H1 (cell line): ENCODE measurements around the gene NECTIN3. TPM values are rescaled to one million over a fixed set of nuclear protein-coding genes. Genes with fewer than 3 reads are reported as not detected.

Experiments
- CTCF ChIA-PET: fragments of 300-600 bp; sonication (Branson Sonifier 250); formaldehyde crosslinking; loops from one replicate; lab custom pipeline; 2021; ENCODE audit not compliant: partially characterized antibody; lab: Charles Lee
- POLR2A ChIA-PET: fragments of 300-600 bp; sonication (Branson Sonifier 250); formaldehyde crosslinking; loops from one replicate; lab custom pipeline; 2021; ENCODE audit warnings: inconsistent platforms; ENCODE audit not compliant: partially characterized antibody; lab: Charles Lee
- DNase-seq, 2 experiments: peaks; one replicate each; pipeline versions ENCODE4 v3.0.0 to v3.0.0-alpha.2; 2010 to 2022; ENCODE audit warnings: low spot score in 2 of 2, low read depth in 1 of 2, mixed read lengths in 1 of 2
- FAIRE-seq: peaks from 2 replicates; lab custom pipeline; 2011; peaks lifted over from hg19 to GRCh38; lab: Jason Lieb, UNC
- H2AFZ ChIP-seq: 2 replicates; pipeline ENCODE4 v1.8.1; 2012; ENCODE audit warnings: low read length, inconsistent platforms
- H2AK5ac ChIP-seq: 2 replicates; pipeline ENCODE4 v1.6.1; 2013; ENCODE audit warnings: low read depth, low read length
- H2BK120ac ChIP-seq: replicated peaks from 2 replicates; pipeline ENCODE3; 2013; ENCODE audit warnings: low read depth, low read length, inconsistent platforms
- H2BK12ac ChIP-seq: 2 replicates; pipeline ENCODE4 v1.6.1; 2013; ENCODE audit warnings: low read depth, low read length
- H2BK15ac ChIP-seq: 2 replicates; pipeline ENCODE4 v1.6.1; 2013; ENCODE audit warnings: low read length
- H2BK20ac ChIP-seq: 2 replicates; pipeline ENCODE4 v1.6.1; 2013; ENCODE audit warnings: low read length
- H2BK5ac ChIP-seq: 2 replicates; pipeline ENCODE4 v1.6.1; 2013; ENCODE audit warnings: low read depth, low read length
- H3K14ac ChIP-seq: 2 replicates; pipeline ENCODE4 v1.6.1; 2013; ENCODE audit warnings: inconsistent platforms; ENCODE audit not compliant: insufficient read length
- H3K18ac ChIP-seq: 2 replicates; pipeline ENCODE4 v1.6.1; 2013; ENCODE audit warnings: low read length; ENCODE audit errors: extremely low read depth
- H3K23ac ChIP-seq: 2 replicates; pipeline ENCODE4 v1.6.1; 2013; ENCODE audit warnings: inconsistent platforms; ENCODE audit not compliant: insufficient read length
- H3K23me2 ChIP-seq: 2 replicates; pipeline ENCODE4 v1.6.1; 2013; ENCODE audit warnings: low read depth, low read length
- H3K27ac ChIP-seq: 2 replicates; pipeline ENCODE4 v1.6.1; 2011; ENCODE audit warnings: low read depth, low read length, inconsistent platforms
- H3K27me3 ChIP-seq, 4 experiments: replicated peaks in 1 of 4; 1 replicate in 1 of 4; 2 replicates in 3 of 4; pipeline versions ENCODE4 v1.6.1 to v1.8.1; 2011 to 2013; ENCODE audit warnings: low read length in 3 of 4, mild to moderate bottlenecking in 3 of 4, inconsistent platforms in 2 of 4, mixed read lengths in 2 of 4, moderate library complexity in 1 of 4; ENCODE audit not compliant: control insufficient read depth in 3 of 4, insufficient read depth in 3 of 4; ENCODE audit errors: extremely low read depth in 1 of 4
- H3K36me3 ChIP-seq, 4 experiments: 2 replicates each; pipeline versions ENCODE4 v1.6.1 to v1.8.1; 2011 to 2013; ENCODE audit warnings: mild to moderate bottlenecking in 4 of 4, low read length in 3 of 4, moderate library complexity in 2 of 4, control low read depth in 1 of 4, inconsistent platforms in 1 of 4; ENCODE audit not compliant: insufficient read depth in 4 of 4, control insufficient read depth in 2 of 4
- H3K4ac ChIP-seq: replicated peaks from 2 replicates; pipeline ENCODE3; 2013; ENCODE audit warnings: low read length, low read depth, mixed read lengths, inconsistent platforms; ENCODE audit not compliant: insufficient read length
- H3K4me1 ChIP-seq, 4 experiments: replicated peaks in 1 of 4; 1 replicate in 1 of 4; 2 replicates in 3 of 4; pipeline versions ENCODE4 v1.6.1 to v1.8.1; 2011 to 2013; ENCODE audit warnings: low read length in 3 of 4, inconsistent platforms in 2 of 4, mixed read lengths in 1 of 4; ENCODE audit not compliant: insufficient read depth in 4 of 4, control insufficient read depth in 3 of 4
- H3K4me2 ChIP-seq, 2 experiments: 2 replicates each; pipeline versions ENCODE4 v1.6.1 to v1.8.1; 2011 to 2013; ENCODE audit warnings: low read depth in 2 of 2, low read length in 2 of 2, control low read depth in 1 of 2, inconsistent platforms in 1 of 2, mild to moderate bottlenecking in 1 of 2; ENCODE audit not compliant: insufficient read depth in 1 of 2
- H3K4me3 ChIP-seq, 4 experiments: fragments of 200-600, 300-600 bp in 1 of 4; sonication (generic), shearing (Covaris generic), sonication (Bioruptor Twin) in 1 of 4; 2 replicates each; pipeline versions ENCODE4 v1.5.1 to v1.8.1; 2011 to 2016; ENCODE audit warnings: low read length in 4 of 4, low read depth in 3 of 4, control low read depth in 2 of 4, inconsistent platforms in 2 of 4, mild to moderate bottlenecking in 2 of 4, mixed read lengths in 1 of 4, moderate library complexity in 1 of 4; ENCODE audit not compliant: insufficient read depth in 2 of 4; ENCODE audit errors: extremely low read depth in 1 of 4
- H3K56ac ChIP-seq: replicated peaks from 2 replicates; pipeline ENCODE3; 2013; ENCODE audit warnings: low read depth, mild to moderate bottlenecking, mixed read lengths, low read length, inconsistent platforms; ENCODE audit not compliant: insufficient read length
- H3K79me1 ChIP-seq: 2 replicates; pipeline ENCODE4 v1.6.1; 2013; ENCODE audit warnings: low read depth, low read length, control low read depth
- H3K79me2 ChIP-seq, 2 experiments: 2 replicates each; pipeline versions ENCODE4 v1.6.1 to v1.8.1; 2012 to 2013; ENCODE audit warnings: low read length in 2 of 2, mild to moderate bottlenecking in 2 of 2, inconsistent platforms in 1 of 2; ENCODE audit not compliant: insufficient read depth in 2 of 2, control insufficient read depth in 1 of 2
- H3K9ac ChIP-seq, 4 experiments: replicated peaks in 1 of 4; 1 replicate in 1 of 4; 2 replicates in 3 of 4; pipeline versions ENCODE4 v1.6.1 to v1.8.1; 2011 to 2013; ENCODE audit warnings: low read depth in 3 of 4, low read length in 3 of 4, control low read depth in 2 of 4, mild to moderate bottlenecking in 2 of 4, moderate library complexity in 2 of 4, inconsistent platforms in 1 of 4; ENCODE audit errors: extremely low read depth in 1 of 4
- H3K9me3 ChIP-seq, 2 experiments: 2 replicates each; pipeline versions ENCODE4 v1.6.1 to v1.8.1; 2012 to 2013; ENCODE audit warnings: mild to moderate bottlenecking in 2 of 2, moderate library complexity in 2 of 2, control low read depth in 1 of 2, inconsistent platforms in 1 of 2, low read depth in 1 of 2, low read length in 1 of 2, mixed read lengths in 1 of 2; ENCODE audit not compliant: insufficient read depth in 2 of 2
- H4K20me1 ChIP-seq, 2 experiments: replicated peaks in 1 of 2; 2 replicates each; pipeline versions ENCODE3 to v1.8.1; 2011 to 2013; ENCODE audit warnings: inconsistent platforms in 2 of 2, low read length in 2 of 2, mild to moderate bottlenecking in 1 of 2; ENCODE audit not compliant: insufficient read depth in 2 of 2, control insufficient read depth in 1 of 2
- H4K5ac ChIP-seq: 2 replicates; pipeline ENCODE4 v1.6.1; 2013; ENCODE audit warnings: low read length, low read depth, mixed read lengths, inconsistent platforms; ENCODE audit not compliant: insufficient read length
- H4K8ac ChIP-seq: 2 replicates; pipeline ENCODE4 v1.8.0; 2013; ENCODE audit warnings: mild to moderate bottlenecking, moderate library complexity, low read length, inconsistent platforms; ENCODE audit not compliant: insufficient read depth; ENCODE audit errors: extremely low read depth
- H4K91ac ChIP-seq: replicated peaks from 2 replicates; pipeline ENCODE3; 2013; ENCODE audit warnings: low read length, mixed read lengths, inconsistent platforms; ENCODE audit not compliant: insufficient read length
- CREB1 ChIP-seq: IDR thresholded peaks from 2 replicates; pipeline ENCODE4 v1.6.1; 2012; ENCODE audit warnings: inconsistent platforms
- CTBP2 ChIP-seq: IDR thresholded peaks from 2 replicates; pipeline ENCODE4 v1.7.0; 2011; ENCODE audit warnings: borderline replicate concordance, mild to moderate bottlenecking, moderate library complexity, mixed read lengths, low read length; ENCODE audit not compliant: insufficient read depth, insufficient read length
- CTCF ChIP-seq, 3 experiments: IDR thresholded peaks; 1 replicate in 2 of 3; 2 replicates in 1 of 3; pipeline versions ENCODE4 v1.5.1 to v1.6.1; 2011; ENCODE audit warnings: low read length in 3 of 3, mild to moderate bottlenecking in 3 of 3, inconsistent platforms in 2 of 3, low read depth in 1 of 3, moderate library complexity in 1 of 3; ENCODE audit not compliant: insufficient read depth in 1 of 3; ENCODE audit errors: control extremely low read depth in 1 of 3
- GABPA ChIP-seq: IDR thresholded peaks from 2 replicates; pipeline ENCODE4 v1.6.1; 2011; ENCODE audit warnings: mild to moderate bottlenecking, low read length, moderate library complexity, borderline replicate concordance; ENCODE audit not compliant: insufficient read depth
- MAX ChIP-seq: IDR thresholded peaks from 2 replicates; pipeline ENCODE4 v1.6.1; 2012; ENCODE audit warnings: inconsistent platforms
- POLR2A ChIP-seq, 2 experiments: IDR thresholded peaks; 1 replicate in 1 of 2; 2 replicates in 1 of 2; pipeline ENCODE4 v1.6.1; 2011; ENCODE audit warnings: low read depth in 2 of 2, low read length in 2 of 2, mild to moderate bottlenecking in 2 of 2; ENCODE audit errors: control extremely low read depth in 1 of 2
- RBBP5 ChIP-seq: IDR thresholded peaks from 2 replicates; pipeline ENCODE4 v1.7.1; 2012; ENCODE audit warnings: low read depth, mild to moderate bottlenecking, inconsistent platforms, low read length, moderate library complexity, borderline replicate concordance
- RFX5 ChIP-seq: IDR thresholded peaks from 2 replicates; pipeline ENCODE4 v1.6.1; 2011; ENCODE audit warnings: low read depth, low read length, improper control_type of control experiment, borderline replicate concordance
- SAP30 ChIP-seq: fragments of 300-600 bp; sonication (generic); IDR thresholded peaks from 2 replicates; pipeline ENCODE4 v1.7.1; 2012; ENCODE audit warnings: low read length, moderate library complexity, mild to moderate bottlenecking, inconsistent platforms; ENCODE audit not compliant: insufficient read depth, insufficient replicate concordance
- TBP ChIP-seq: IDR thresholded peaks from 2 replicates; pipeline ENCODE4 v1.6.1; 2011; ENCODE audit warnings: low read depth, low read length, improper control_type of control experiment
- ZNF274 ChIP-seq: IDR thresholded peaks from 2 replicates; pipeline ENCODE4 v1.7.0; 2012; ENCODE audit warnings: low read length, borderline replicate concordance; ENCODE audit errors: extremely low read depth
- WGBS, 2 experiments: shearing (Covaris generic) in 1 of 2; methylation state at CpG; one replicate each; pipeline versions ENCODE4 v1.1.6 to v1.1.7; 2013 to 2015; ENCODE audit warnings: low lambda C conversion rate in 2 of 2, mixed read lengths in 2 of 2, inconsistent platforms in 1 of 2, low coverage in 1 of 2, missing lambda C conversion rate in 1 of 2; ENCODE audit not compliant: insufficient replicate concordance in 2 of 2, insufficient coverage in 1 of 2, insufficient read length in 1 of 2; ENCODE audit errors: extremely low coverage in 1 of 2, missing lambda C conversion rate in 1 of 2; 5-methylcytosine and 5-hydroxymethylcytosine counted together
- polyA plus RNA-seq, 7 experiments: library from polyadenylated mRNA; depleted of rRNA in 3 of 7; stranded (reverse) in 5 of 7; unstranded in 2 of 7; fragments of >200 nt in 5 of 7; fragments of 200-250 nt in 2 of 7; gene quantifications; 1 replicate in 5 of 7; 2 replicates in 1 of 7; 4 replicates in 1 of 7; pipeline versions ENCODE4 v1.2.1 to v1.2.3, GENCODE V29; 2011 to 2013; ENCODE audit warnings: missing spikeins in 2 of 7, mixed read lengths in 2 of 7
- total RNA-seq: library from RNA; stranded (reverse); fragmentation: NEBNext Ultra II Directional; extraction: Animal tissue kit (Norgen Biotek cat#: 25700); gene quantifications from 2 replicates; pipeline ENCODE4 v1.2.1, GENCODE V29; 2021

Gene NECTIN3
- total and polyA plus RNA-seq, 2 of the 8 experiments (the other 6 are each of a cell fraction or from before 2014, with no cell fraction given): 13.6 to 50.6 TPM

DNA sequence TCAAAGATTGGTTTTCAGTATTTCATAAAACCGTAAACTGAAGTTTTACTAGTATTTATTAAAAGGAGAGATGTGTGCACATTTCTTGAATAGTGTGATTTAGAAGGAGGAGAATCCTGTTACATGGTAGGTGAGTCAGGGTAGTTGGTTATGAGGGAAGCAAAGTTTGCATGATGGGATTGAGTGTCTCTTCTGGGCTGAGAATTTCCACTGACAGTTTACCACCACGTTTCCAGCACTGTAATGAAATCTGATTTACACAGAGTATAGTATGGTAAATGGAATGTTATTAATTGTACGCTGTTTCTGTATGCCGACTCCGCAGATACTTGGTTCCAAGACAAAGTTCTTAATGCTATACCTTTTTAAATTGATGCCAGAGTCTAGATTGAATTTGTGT, 1.6 kb downstream of the NECTIN3 start:
- peak overlapping the region in 2 of 4 experiments; percentile 13 to 58; a peak in 2 of 7 replicates for H3K9ac ChIP-seq
- ChIA-PET CTCF (interaction anchor here (0.6 to 2.6 kb wide), 4 partner anchors 9 to 105 kb away, joined by 3 to 13 read pairs (median 3); no protein-coding TSS in a partner anchor), POLR2A (interaction anchor here (1.1 to 1.4 kb wide), 4 partner anchors 9 to 108 kb away, joined by 4 to 6 read pairs (median 5); no protein-coding TSS in a partner anchor)
- H3K27me3 ChIP-seq: no peaks in the 10 kb centered on the region
- no peak overlapping the region for H3K14ac ChIP-seq
- no peak overlapping the region for H3K56ac ChIP-seq
- DNase-seq: no peak
- no peak overlapping the region for H3K18ac ChIP-seq
- H3K9me3 ChIP-seq: no peaks in the 10 kb centered on the region
- H3K4me3 ChIP-seq: peak overlapping the region; percentile 80 to 99 (median 88)
- H3K23ac ChIP-seq: no peak overlapping the region
- H3K79me1 ChIP-seq: no peaks in the 10 kb centered on the region
- no peak overlapping the region for H3K27ac ChIP-seq
- peaks cover 22% of the 10 kb centered on the region for H3K23me2 ChIP-seq
- no peak overlapping the region for H2BK120ac ChIP-seq
- no peak for FAIRE-seq
- H4K91ac ChIP-seq: no peak overlapping the region
- no peak overlapping the region for H2BK5ac ChIP-seq
- H3K4ac ChIP-seq: no peak overlapping the region
- peaks cover 27 to 83% of the 10 kb centered on the region in 2 experiments for H3K79me2 ChIP-seq
- peak overlapping the region; percentile 88 to 100 for H3K4me2 ChIP-seq
- no peaks in the 10 kb centered on the region for H3K36me3 ChIP-seq
- peaks cover 4 to 5% of the 10 kb centered on the region in 2 experiments for H4K20me1 ChIP-seq
- no peak overlapping the region for H2AFZ ChIP-seq
- no peak overlapping the region for H2BK15ac ChIP-seq
- no peak overlapping the region for H2BK20ac ChIP-seq
- no peak overlapping the region for H2BK12ac ChIP-seq
- WGBS, 2 experiments: 33% methylated on average over 5 of the region's 5 CpGs; no CpG with 5 or more reads in 1 of the 2 experiments
- H4K5ac ChIP-seq: no peak overlapping the region
- H4K8ac ChIP-seq: no peak overlapping the region
- H3K4me1 ChIP-seq: peaks cover 0 to 11% (median 1%) of the 10 kb centered on the region in 4 experiments; a peak in 4 of 7 replicates
- H2AK5ac ChIP-seq: no peak overlapping the region
- TF ChIP-seq POLR2A (IDR thresholded peaks at IDR 0.05; ENCODE audit: control extremely low read depth in 1 of 2, low read depth in 2 of 2, low read length in 2 of 2): no peak
- TF ChIP-seq RFX5: no peak
- no peak for TF ChIP-seq TBP
- no peak for TF ChIP-seq GABPA
- TF ChIP-seq CTCF (IDR thresholded peaks at IDR 0.05; ENCODE audit: control extremely low read depth in 1 of 3, insufficient read depth in 1 of 3, low read depth in 1 of 3, low read length in 3 of 3): no peak
- TF ChIP-seq ZNF274: no peak
- TF ChIP-seq MAX: no peak
- TF ChIP-seq CREB1: no peak
- TF ChIP-seq SAP30: no peak
- no peak for TF ChIP-seq CTBP2
- no peak for TF ChIP-seq RBBP5
